Activated T-cell treated with anti-CD3 and anti-CD28 coated beads, Interleukin-2, amount 50 U/mL, for 24 hours (primary cell): Measurements from ENCODE around the gene CDC42EP1.
"Not testable (repeated sequence)": the region's sequence is repeated elsewhere in the genome, so short reads cannot be mapped to it uniquely, and the experiment has no call there.

ENCODE experiments used
- DNase-seq: peaks from one replicate; pipeline ENCODE4 v3.0.0-alpha.2; 2020
- H3K27ac Mint-ChIP-seq: 2 replicates; pipeline ENCODE4 v1.8.0; 2020; ENCODE audit warnings: mild to moderate bottlenecking, mixed read lengths
- H3K27me3 Mint-ChIP-seq: 2 replicates; pipeline ENCODE4 v1.8.0; 2020; ENCODE audit warnings: mixed read lengths
- H3K36me3 Mint-ChIP-seq: 2 replicates; pipeline ENCODE4 v1.8.0; 2020; ENCODE audit warnings: low read depth, mixed read lengths
- H3K4me1 Mint-ChIP-seq: 2 replicates; pipeline ENCODE4 v1.8.0; 2020; ENCODE audit warnings: low read depth, mixed read lengths
- H3K4me3 Mint-ChIP-seq: 2 replicates; pipeline ENCODE4 v1.8.0; 2020; ENCODE audit warnings: mild to moderate bottlenecking, moderate library complexity, mixed read lengths
- H3K9me3 Mint-ChIP-seq: 2 replicates; pipeline ENCODE4 v1.8.0; 2020; ENCODE audit warnings: mixed read lengths

The CDC42EP1 gene

DNA sequence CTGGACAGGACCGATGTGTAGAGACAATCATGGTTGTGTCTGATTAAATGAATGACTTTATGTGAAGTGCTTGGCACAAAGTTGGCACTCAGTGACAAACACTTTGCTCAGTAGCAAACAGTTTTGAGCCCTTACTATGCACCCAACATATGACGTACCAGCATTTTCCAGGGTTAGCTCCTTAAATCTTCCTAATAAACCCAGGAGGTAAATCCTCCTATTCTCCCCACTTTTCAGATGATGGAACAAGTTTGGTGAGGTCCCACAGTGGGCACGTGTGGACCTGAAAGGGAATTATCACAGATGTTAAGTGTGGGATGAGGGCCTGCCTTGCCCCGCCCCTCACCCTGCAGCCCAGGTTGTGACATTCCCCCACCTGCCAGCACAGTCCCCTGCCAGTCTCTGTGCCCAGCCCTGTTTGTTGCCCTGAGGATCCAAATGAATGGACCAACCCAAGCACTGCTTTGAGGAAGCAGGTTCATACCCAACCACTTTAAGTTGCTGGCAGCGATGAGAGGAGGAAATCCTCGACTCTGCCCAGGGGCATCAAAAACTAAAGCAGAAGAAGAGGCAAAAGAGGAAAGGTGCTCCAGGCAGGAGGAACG, 34.4 kb upstream of the CDC42EP1 start:
- no peak for DNase-seq
- Mint-ChIP-seq H3K27me3 (peaks cover 31% of the 10 kb centered on the region), H3K27ac (no peak overlapping the region), H3K9me3 (no peaks in the 10 kb centered on the region), H3K4me3 (no peak overlapping the region), H3K36me3 (no peaks in the 10 kb centered on the region), H3K4me1 (peaks cover 16% of the 10 kb centered on the region)

DNA sequence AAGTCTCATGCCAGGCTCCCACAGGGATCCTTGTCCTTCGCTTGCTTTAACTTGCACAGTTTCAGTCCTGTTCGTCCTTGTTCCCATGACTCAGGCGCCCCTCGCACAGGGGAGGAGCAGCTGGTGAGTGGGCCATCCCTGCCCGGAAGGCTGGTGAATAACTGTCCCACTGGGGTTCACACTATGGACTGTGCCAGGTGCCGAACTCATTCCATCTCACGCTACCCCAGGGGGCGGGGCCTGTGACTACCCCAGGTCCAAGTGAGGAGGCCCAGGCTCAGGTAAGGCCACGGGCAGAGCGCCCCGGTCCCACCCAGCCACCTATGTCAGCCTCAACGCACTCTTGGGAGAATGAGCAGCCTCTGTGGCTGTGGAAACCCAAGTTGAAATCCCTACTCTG, 33.9 kb upstream of the CDC42EP1 start:
- Mint-ChIP-seq H3K27ac (no peak overlapping the region), H3K27me3 (peaks cover 26% of the 10 kb centered on the region), H3K36me3 (no peaks in the 10 kb centered on the region), H3K4me3 (no peak overlapping the region), H3K4me1 (peaks cover 16% of the 10 kb centered on the region), H3K9me3 (no peaks in the 10 kb centered on the region)
- no peak for DNase-seq

DNA sequence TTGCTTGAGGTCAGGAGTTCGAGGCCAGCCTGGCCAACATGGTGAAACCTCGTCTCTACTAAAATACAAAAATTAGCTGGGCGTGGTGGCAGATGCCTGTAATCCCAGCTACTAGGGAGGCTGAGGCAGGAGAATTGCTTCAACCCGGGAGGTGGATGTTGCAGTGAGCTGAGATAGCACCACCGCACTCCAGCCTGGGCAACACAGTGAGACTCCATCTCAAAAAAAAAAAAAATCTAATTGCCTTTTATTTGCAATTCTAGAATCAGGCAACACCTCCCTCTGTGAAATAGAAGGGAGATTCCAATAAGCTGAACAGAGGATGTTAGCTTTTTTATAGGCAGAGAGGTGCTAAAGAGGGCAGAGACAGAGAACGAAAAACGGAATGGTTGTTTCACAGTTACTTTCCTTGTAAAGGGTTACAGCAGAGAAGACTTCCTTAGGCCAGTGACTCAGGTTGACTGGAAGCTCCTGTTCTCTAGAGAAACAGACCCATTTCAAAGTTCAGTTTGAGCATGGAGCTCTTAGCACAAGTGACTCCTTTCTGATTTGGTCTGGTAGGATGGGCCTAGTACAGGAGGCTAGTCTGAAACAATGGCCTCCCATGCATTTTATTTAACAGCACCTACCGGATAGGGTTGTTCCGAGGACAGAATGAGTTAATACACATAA, 33.1 kb upstream of the CDC42EP1 start:
- not testable (repeated sequence) for H3K36me3 Mint-ChIP-seq, H3K27ac Mint-ChIP-seq, DNase-seq, H3K4me3 Mint-ChIP-seq, H3K9me3 Mint-ChIP-seq
- Mint-ChIP-seq H3K27me3 (peaks cover 19% of the 10 kb centered on the region), H3K4me1 (peaks cover 16% of the 10 kb centered on the region)

DNA sequence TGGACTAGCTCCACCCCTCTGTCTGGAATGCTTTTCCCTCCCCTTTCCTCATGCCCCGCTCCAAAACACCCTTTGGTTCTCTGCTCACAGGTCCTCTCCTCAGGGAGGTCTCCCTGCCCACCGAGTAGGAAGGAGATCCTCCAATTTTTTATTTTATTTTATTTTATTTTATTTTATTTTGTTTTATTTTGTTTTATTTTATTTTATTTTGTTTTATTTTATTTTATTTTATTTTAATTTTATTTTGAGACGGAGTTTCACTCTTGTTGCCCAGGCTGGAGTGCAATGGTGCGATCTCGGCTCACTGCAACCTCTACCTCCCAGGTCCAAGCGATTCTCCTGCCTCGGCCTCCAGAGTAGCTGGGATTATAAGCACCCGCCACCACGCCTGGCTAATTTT, 32.3 kb upstream of the CDC42EP1 start:
- Mint-ChIP-seq H3K4me1 (peaks cover 16% of the 10 kb centered on the region), H3K27me3 (peaks cover 12% of the 10 kb centered on the region)
- not testable (repeated sequence) for H3K27ac Mint-ChIP-seq, DNase-seq, H3K9me3 Mint-ChIP-seq, H3K4me3 Mint-ChIP-seq, H3K36me3 Mint-ChIP-seq

DNA sequence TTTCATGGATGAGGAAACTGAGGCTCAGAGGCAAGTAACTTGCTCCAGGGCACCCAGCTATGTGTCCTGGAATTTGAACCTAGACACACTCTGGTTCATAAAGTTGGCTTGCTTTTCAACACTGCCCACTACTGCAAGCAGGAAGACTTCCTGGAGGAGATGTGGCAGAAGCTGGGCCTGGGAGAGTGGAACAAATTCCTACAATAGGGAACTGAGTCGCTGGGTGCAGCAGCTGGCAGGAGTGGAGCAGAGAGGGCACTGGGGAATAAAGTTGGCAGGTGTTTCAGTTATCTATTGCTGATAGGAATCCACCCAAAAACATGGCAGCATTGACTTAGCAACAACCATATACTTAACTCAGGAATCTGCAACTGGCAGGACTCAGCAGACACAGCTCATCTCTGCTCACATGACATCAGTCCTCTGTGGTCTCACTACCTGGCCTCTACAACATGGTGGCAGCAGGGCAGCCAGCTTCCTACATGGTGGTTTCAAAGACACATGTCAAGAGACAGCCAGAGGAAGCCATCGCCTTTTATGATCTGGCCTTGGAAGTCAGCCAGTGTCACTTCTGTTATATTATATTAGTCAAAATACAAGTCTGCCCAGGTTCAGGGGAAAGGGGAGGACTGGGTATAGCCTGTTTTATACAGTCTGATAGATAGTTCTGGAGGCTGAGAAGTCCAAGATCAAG, 30.5 kb upstream of the CDC42EP1 start:
- Mint-ChIP-seq H3K4me3 (no peak overlapping the region), H3K9me3 (no peaks in the 10 kb centered on the region), H3K4me1 (peaks cover 31% of the 10 kb centered on the region), H3K27me3 (peaks cover 5% of the 10 kb centered on the region), H3K36me3 (no peaks in the 10 kb centered on the region), H3K27ac (no peak overlapping the region)
- DNase-seq: no peak

DNA sequence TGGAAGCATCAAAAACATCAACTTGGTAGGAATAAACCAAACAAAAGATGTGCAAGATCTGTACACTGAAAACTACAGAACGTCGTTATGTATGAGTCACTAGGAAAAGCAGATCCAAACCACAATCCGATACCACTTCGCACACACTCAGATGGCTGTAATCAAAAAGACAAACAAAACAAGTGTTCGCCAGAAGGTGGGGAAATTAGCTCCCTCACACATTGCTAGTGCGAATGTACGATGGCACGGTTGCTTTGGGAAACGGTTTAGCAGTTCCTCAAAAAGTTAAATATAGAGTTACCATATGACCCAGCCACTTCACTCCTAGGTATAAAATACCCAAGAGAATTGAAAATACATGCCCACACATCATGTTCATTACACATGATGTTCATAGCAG, 26.3 kb upstream of the CDC42EP1 start:
- H3K4me3 Mint-ChIP-seq: no peak overlapping the region
- no peak overlapping the region for H3K27ac Mint-ChIP-seq
- H3K36me3 Mint-ChIP-seq: no peaks in the 10 kb centered on the region
- peaks cover 9% of the 10 kb centered on the region for H3K27me3 Mint-ChIP-seq
- H3K9me3 Mint-ChIP-seq: no peaks in the 10 kb centered on the region
- no peak for DNase-seq
- H3K4me1 Mint-ChIP-seq: peaks cover 29% of the 10 kb centered on the region

DNA sequence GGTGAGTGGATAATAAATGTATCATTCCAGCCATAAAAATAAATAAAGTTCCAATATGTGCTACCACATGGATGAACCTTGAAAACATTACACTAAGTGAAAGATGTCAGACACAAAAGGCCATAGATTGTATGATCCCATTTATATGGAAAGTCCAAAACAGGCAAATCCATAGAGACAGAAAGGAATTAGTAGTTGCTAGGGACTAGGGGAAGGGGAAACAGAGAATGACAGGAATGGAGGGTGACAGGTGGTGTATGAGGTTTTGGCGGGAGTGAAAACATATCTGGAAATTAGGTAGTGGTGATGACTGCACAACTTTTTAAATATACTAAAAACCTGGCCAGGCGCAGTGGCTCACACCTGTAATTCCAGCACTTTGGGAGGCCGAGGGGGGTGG, 25.8 kb upstream of the CDC42EP1 start:
- no peaks in the 10 kb centered on the region for H3K36me3 Mint-ChIP-seq
- no peaks in the 10 kb centered on the region for H3K9me3 Mint-ChIP-seq
- H3K4me3 Mint-ChIP-seq: no peak overlapping the region
- DNase-seq: no peak
- H3K27ac Mint-ChIP-seq: no peak overlapping the region
- H3K27me3 Mint-ChIP-seq: peaks cover 11% of the 10 kb centered on the region
- H3K4me1 Mint-ChIP-seq: peaks cover 31% of the 10 kb centered on the region

DNA sequence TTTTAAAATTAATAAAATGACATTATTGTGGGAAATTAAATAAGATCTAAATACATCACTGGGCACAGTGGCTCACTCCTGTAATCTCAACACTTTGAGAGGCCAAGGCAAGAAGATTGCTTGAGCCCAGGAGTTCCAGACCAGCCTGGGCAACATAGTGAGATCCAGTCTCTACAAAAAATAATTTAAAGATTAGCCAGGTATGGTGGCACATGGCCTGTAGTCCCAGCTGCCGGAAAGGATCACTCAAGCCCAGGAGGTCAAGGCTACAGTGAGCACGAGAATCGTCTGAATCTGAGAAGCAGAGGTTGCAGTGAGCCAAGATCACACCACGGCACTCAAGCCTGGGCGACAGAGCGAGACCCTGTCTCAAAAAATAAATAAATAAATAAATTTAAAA, 25.1 kb upstream of the CDC42EP1 start:
- no peak for DNase-seq
- H3K4me3 Mint-ChIP-seq: no peak overlapping the region
- H3K36me3 Mint-ChIP-seq: no peaks in the 10 kb centered on the region
- H3K27ac Mint-ChIP-seq: no peak overlapping the region
- peaks cover 25% of the 10 kb centered on the region for H3K4me1 Mint-ChIP-seq
- H3K27me3 Mint-ChIP-seq: peaks cover 14% of the 10 kb centered on the region
- no peaks in the 10 kb centered on the region for H3K9me3 Mint-ChIP-seq

DNA sequence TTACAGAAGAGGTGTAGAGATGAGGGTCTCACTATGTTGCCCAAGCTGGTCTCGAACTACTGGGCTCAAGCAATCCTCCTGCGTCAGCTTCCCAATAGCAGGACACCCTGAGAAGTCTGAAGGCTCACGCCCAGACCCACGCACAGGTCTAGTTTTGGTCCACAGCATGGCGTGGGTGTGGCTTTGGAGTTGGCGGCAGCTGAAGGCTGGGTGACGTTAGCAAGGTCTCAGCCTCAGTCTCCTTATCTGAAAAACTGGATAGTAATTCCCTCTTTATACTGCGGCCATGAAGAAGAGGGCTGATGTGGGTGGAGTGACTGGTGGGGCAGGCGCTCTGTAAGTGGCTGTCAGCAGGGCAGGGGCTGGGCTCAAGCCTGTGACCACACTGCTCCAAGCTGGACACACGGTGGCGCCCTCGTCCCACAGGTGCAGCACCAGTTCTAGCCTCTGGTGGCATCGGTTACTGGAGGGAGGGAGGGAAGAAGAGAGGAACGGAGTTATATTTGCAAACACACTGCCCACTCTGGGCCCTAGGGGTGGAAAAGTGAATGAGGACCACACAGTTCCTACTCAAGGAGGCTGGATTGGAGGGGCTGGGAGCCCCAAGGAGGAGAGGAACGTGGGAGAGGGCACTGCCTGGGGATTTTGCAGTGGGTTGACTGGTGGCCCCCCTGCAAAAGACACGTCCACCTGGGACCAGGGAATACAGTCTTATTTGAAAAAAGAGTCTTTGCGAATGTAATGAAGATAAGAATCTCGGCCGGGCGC, 21.5 kb upstream of the CDC42EP1 start:
- peaks cover 35% of the 10 kb centered on the region for H3K4me1 Mint-ChIP-seq
- no peaks in the 10 kb centered on the region for H3K36me3 Mint-ChIP-seq
- H3K4me3 Mint-ChIP-seq: no peak overlapping the region
- H3K27ac Mint-ChIP-seq: peak overlapping the region; percentile 40
- peak; percentile 92 for DNase-seq
- peaks cover 24% of the 10 kb centered on the region for H3K27me3 Mint-ChIP-seq
- no peaks in the 10 kb centered on the region for H3K9me3 Mint-ChIP-seq

DNA sequence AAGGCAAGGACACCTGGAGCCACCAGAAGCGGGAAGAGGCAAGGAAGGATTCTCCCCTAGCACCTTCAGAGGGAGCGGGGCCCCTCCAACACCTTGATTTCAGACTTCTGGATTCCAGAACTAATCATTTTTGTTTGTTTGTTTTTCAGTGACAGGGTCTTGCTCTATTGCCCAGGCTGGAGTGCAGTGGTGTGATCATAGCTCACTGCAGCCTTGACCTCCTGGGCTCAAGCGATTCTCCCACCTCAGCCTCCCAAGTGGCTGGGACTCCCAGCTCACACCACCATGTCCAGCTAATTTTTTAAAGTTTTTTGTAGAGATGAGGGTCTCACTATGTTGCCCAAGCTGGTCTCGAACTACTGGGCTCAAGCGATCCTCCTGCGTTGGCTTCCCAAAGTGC, 20.5 kb upstream of the CDC42EP1 start:
- not testable (repeated sequence) for H3K27ac Mint-ChIP-seq, H3K36me3 Mint-ChIP-seq, DNase-seq, H3K4me3 Mint-ChIP-seq, H3K9me3 Mint-ChIP-seq
- peaks cover 24% of the 10 kb centered on the region for H3K27me3 Mint-ChIP-seq
- H3K4me1 Mint-ChIP-seq: peaks cover 28% of the 10 kb centered on the region

DNA sequence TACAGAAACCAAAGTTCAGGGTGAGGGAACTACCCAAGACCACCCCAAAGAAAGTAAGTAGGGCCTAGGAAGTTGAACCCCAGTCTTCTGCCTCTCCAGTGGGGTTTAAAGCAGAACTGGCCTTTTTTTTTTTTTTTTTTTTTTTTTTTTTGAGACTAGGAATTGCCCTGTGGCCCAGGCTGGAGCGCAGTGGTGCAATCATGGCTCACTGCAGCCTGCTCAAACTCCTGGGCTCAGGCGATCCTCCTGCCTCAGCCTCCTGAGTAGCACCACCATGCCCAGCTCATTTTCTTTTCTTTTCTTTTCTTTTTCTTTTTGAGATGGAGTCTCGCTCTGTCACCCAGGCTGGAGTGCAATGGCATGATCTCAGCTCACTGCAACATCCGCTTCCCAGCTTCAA, 17.9 kb upstream of the CDC42EP1 start:
- H3K4me3 Mint-ChIP-seq, H3K36me3 Mint-ChIP-seq, H3K9me3 Mint-ChIP-seq, DNase-seq: not testable (repeated sequence)
- Mint-ChIP-seq H3K27ac (peak overlapping the region; percentile 73), H3K27me3 (peaks cover 24% of the 10 kb centered on the region), H3K4me1 (peaks cover 34% of the 10 kb centered on the region)

DNA sequence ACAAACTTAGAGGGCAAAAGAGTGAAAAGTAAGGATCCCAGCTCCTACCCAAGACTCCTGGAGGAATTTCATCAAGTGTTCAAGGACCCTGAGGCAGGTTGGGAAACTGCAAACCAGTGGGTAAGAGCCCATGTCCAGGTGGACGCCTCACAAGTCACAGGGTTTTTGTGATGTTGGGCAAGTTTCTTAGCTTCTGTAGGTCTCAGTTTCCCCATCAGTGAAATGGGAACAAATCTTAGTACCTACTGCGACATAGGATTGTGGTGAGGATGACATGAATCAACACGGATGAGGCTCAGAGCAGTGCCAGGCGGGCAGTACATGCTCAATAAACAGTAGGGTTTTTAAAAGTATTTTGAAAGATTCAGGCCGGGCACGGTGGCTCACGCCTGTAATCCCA, 17.3 kb upstream of the CDC42EP1 start:
- H3K4me1 Mint-ChIP-seq: peaks cover 34% of the 10 kb centered on the region
- H3K36me3 Mint-ChIP-seq: no peaks in the 10 kb centered on the region
- DNase-seq: no peak
- H3K27me3 Mint-ChIP-seq: peaks cover 24% of the 10 kb centered on the region
- no peak overlapping the region for H3K4me3 Mint-ChIP-seq
- H3K27ac Mint-ChIP-seq: no peak overlapping the region
- H3K9me3 Mint-ChIP-seq: no peaks in the 10 kb centered on the region

DNA sequence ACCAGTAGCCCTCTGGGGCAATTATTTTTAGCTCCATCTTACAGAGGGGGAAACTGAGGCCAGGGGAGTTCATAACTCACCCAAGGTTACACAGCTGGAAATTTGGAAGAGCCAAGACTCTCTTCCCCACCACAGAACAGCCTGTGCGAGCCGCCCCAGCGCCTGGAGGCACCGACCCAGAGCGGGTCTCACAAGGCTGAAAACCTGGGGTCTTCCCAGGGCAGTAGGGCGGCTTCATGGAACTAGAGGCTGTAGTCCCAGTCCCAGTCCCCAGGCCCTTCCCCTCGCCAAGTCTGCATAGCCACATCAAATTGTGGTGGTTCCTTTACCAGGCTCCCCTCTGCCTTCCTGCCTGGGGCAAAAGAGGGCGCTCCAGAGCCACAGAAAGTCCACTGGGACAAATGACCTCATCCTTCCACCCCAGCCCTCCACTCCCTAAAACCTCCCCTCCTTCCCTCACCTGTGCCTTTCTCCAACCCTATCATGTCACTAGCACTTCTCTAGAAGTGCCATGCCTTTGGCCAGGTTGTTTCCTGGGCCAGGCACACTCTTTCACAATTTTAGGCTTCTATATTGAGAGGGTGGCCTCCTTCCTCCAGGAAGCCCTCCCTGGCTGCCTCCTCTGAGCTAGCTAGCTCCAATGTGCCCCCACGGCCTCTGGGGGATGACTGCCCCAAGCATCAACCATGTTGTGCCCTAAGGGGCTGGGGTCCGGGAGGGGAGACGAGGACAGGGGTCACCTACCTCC, 15.2 kb upstream of the CDC42EP1 start:
- DNase-seq: peak; percentile 63
- Mint-ChIP-seq H3K4me1 (peaks cover 24% of the 10 kb centered on the region), H3K36me3 (no peaks in the 10 kb centered on the region), H3K4me3 (no peak overlapping the region), H3K27me3 (peaks cover 15% of the 10 kb centered on the region), H3K9me3 (no peaks in the 10 kb centered on the region), H3K27ac (peak overlapping the region; percentile 38)

DNA sequence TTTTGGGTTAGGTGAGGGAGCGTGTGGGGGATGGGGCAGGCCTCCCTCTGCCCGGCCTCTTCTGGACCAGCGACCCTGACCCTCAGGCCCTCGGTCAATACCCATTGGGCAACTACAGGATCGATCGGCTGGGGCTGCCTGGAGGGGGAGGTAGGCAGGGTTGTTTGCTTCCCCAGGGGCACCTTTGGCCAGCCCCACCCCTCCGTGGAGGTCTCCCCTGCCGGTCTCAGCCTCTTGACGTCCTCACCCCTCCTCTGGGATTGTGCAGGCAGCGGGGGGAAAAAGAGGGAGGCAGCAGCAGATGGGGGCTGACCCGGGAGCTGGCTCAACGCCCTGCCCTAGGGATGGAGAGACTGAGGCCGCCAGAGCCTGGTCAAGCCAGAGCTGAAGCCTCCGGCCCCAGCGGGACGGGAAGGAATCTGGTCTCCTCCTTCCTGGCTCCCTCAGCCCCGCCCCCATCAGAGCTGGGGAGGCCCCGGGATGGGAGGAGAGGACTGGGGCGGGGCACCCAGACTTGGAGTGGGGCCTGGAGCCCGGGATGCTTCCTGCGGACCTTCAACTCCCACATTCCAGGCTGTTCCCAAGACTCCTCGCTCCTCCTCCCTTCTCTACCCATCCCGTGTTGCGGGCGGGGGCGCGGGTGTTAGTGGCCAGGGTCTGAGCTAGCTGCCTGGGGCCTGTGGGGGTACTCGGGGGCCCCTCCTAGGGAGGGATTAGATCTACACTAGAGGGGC, 14.4 kb upstream of the CDC42EP1 start:
- peaks cover 18% of the 10 kb centered on the region for H3K4me1 Mint-ChIP-seq
- DNase-seq: no peak
- H3K36me3 Mint-ChIP-seq: no peaks in the 10 kb centered on the region
- no peaks in the 10 kb centered on the region for H3K9me3 Mint-ChIP-seq
- no peak overlapping the region for H3K4me3 Mint-ChIP-seq
- H3K27ac Mint-ChIP-seq: no peak overlapping the region
- H3K27me3 Mint-ChIP-seq: peaks cover 7% of the 10 kb centered on the region
